GM18519 (cell line): ENCODE measurements around the gene PSD4.

Source experiments
- ATAC-seq: cut with Tn5 transposase; IDR thresholded peaks from one replicate; pipeline ENCODE4 v1.9.1; 2021; ENCODE audit warnings: mild to moderate bottlenecking, moderate library complexity; ENCODE audit not compliant: unreplicated experiment, low FRiP score

Gene PSD4

DNA sequence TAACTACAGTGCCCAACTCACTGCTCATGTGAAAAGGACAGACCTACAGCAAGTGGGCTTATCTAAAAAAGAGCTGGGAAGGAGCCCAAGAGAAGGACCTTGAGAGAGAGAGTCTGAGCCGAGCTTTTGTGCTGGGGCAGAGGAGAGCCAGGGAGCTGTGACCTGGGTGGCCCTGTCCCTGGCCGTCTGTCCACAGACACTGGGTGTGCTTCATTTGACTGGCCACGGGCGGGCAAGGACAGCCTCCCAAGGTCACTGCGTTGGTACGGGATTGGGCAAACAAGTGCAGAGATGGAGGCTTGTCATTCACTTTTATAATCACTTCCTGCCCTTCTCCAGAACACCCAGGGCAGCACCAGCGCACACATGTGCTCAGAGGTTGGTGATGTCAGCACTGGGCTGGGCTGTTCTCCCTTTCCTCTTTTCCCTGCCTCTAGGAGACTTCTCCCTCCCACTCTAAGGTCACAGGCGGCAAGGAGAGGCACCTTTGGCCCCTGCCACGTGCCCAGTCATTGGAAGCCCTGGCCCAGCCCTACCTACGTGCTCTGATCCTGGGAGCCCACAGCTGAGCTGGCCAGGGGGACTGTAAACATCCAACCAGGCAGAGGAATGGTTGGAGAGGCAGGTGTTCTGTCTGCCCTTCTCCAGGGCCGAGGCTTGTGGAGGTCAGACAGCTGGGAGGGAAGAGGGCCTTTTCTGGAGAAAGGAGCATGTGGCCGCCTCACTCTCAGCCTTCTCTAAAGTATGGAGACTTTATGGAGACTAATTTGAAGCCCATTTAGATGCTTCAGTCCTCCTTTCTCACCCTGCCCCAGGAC lies 6.4 kb upstream of the PSD4 start:
- ATAC-seq: no peak

DNA sequence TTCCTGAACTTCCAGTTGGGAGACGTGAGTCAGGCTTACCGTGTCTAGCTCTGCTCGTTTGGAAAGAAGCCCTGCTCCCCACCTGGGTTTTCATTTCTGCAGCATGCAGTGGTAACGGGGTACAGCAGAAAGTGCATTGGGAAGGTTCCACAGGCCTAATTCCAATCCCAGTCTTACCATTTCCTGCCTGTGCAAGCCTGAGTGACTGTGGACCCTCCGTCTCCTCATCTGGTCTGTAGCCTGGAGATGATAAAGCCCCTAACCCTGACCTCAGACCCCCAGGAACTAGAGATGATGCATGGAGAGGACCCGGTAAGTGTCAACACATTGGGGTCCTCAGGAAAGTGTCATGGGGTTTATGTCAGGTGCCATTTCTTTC lies 5.8 kb upstream of the PSD4 start:
- ATAC-seq: no peak

DNA sequence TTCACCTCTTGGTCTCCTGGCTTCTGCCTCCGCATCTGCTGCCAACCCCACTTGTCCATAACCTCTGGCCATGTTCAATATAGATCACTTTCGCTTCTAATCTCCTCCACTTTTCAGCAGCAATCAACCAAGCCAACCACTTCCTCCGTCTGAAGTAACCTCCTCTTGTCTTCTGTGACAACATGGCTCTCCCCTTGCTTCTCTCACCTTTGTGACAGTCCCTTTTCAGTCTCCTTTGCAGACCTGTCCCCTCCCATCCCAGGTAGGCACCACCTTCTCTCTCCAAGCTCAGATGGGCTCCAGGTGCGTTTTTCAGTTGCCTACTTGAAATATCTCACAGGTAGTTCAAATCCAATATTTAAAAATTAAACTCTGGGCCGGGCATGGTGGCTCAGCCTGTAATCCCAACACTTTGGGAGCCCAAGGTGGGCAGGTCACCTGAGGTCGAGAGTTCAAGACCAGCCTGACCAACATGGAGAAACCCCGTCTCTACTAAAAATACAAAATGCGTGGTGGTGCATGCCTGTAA lies 4.7 kb upstream of the PSD4 start:
- no peak for ATAC-seq

DNA sequence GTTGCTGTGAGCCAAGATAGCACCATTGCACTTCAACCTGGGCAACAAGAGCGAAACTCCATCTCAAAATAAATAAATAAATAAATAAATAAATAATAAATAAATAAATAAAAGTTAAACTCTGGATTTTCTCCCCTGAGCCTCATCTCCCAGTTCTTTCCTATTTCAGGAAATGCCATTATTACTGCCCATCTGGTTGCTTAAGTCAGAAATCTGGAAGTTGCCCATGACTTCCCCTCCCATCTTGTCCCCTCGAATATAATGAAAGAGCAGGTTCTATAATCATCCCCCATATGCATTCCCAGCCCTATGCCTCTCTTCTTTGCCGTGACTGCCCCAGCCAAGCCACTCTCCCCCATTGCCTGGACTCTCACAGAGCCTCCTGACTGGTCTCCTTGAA lies 4.2 kb upstream of the PSD4 start:
- ATAC-seq: no peak

DNA sequence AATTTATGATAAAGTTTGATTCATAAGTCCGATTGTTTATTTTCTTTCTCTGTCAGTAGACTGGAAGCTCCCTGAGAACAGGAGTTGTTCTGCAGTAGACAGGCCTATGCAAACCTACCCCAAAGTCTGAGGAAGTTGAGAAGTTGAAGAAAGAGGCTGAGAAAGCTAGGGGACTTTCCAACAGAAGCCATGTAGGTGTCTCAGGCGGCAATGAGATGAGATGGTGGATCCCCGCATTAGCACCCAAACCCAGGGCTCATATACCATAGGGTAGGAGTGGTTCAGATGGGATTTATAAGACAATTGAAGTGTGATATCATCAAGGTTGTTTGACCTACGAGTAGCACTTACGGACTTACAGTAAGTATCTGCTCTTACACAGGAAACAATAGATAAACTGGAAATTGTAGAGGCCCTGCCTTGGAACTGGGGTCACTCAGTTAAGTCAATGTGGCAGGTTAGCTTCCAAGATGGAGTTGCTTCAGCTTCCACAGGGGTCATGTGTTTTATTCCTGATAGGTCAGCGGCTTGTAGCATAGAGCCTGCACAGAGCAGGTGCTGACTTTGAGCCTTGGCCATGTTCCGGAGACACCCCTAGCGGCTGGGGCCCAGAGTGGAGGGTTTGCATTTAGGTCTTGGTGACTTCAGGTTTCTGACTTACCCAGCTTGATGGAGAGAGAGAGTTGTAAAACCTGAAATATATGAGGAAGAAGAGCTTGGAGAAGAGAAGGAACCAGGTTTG lies 2.3 kb upstream of the PSD4 start:
- ATAC-seq: no peak

DNA sequence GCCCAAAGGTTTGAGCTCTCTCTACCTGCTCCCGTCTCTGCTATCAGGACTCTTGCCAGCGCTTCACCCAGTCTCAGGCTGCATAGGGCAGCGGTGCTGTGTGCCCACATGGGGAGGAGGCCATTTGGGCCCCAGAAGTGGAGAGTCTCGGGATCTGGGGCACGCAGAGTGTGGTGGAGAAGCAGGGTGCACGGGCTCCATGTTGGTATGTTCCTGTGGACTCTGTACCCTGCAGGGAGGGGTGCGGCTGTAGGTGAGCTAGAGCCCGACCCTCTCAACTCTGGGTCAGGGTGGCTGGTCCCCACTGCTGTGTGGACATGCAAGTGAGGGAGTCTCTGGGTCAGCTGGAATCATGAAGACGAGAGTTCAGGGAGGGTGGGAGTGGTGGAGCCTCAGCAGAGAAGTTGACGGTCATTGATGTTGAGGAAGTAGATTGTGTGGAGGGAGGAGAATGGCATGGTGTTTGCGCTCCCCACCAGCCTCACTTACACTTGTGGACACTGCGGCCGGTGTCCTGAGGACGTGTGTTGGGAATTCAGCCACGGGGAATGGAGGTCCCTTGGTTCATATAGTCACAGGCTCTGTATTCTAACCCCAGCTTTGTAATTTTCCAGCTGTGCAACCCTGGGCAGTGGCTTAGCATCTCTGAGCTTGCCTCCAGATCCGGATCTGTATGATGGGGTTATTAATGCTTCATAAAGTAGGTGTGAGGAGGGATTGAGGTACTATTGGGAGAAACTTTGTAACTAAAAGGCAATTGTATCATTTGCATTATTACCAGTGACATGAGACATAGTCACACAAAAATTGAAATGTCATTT lies 840 bp upstream of the PSD4 start:
- no peak for ATAC-seq

DNA sequence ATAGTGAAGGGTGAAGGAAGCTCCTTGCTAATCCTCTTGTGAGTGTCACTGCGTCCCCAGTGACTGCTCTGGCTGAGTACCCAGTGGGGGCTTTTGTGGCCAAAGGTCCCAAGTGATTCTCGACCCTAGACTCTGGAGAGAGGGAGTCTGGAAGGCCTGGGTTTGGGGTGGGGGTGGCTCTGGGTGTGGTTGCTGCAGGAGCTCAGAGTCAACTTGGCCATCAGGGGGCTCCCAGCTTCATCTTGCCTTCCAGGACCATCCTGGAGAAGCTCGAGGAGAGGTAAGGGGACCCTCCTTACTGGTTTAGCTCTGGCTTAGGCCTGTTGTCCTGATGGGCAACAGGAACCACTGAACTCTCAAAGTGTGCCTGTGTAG lies 592 bp downstream of the PSD4 start:
- no peak for ATAC-seq

DNA sequence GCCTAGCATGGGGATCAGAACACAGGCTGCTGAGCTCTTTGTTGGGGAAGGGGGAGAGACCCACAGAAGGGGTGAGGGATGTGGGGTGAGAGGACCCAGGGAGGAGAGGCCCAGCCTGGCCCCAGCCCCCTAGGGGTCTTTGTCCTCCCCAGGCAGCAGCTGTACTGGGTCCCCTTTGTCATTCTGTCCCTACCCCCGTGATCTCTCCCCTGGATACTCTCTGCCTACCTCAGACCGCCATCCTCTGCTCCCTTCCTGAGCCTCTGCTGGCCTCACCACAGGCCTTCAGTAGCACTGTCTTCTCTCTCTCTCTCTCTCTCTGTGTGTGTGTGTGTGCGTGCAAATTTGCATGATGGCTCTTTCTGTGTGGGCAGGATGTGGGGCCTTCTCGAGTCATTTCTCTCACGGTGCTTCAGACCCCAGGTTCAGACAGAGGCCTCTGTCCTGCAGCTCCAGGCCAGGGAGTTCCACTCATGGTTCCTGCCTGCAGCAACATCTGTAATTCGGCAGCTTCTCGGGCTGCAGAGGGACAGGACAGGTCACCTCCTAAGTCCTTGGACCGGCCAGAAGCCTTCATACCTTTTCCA lies 1.4 kb downstream of the PSD4 start:
- peak; percentile 45 for ATAC-seq

DNA sequence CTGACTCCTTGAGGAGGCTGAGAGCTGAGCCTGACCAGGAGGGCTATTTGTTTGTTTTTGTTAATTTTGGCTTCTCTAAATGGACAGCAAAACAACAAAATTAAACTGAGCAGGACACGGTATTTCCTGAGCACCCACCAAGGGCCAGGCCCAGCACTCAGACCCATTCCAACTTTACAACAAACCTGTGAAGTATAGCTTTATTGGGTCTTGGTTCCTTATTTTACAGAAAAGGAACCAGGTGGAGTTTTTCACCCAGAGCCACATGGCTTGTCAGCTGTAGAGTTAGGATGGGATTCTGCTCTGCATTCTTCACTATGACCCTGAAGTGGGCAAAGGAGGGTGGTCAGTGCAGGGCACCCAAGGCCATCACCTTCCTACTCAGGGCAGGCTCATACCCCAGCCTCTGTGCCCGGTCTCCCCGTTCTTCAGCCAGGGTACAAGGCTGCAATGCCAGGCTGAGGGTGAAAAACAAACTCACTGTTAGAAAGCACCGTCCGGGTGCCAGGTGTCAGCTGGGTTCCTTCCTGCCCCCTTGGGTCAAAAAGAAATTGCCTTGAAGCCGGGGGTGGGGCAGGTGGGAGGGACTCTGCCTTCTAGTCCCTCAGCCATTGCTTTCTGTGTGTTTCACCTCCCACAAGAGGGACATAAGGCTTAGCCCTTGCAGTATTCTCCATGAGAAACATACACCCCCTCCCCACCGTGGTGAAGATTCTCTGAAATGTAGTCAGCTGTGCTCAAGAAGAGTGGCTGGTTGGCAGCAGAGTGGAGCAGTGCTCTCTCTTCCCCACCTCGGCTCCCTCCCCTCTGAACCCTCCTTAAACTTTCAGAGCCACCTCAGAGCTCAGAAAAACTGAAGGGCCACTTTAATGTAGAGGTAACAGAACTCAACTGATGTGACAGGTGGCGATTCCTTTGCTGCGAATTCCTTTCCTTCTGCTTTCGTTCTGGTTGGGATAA lies 2.2 kb downstream of the PSD4 start:
- no peak for ATAC-seq

DNA sequence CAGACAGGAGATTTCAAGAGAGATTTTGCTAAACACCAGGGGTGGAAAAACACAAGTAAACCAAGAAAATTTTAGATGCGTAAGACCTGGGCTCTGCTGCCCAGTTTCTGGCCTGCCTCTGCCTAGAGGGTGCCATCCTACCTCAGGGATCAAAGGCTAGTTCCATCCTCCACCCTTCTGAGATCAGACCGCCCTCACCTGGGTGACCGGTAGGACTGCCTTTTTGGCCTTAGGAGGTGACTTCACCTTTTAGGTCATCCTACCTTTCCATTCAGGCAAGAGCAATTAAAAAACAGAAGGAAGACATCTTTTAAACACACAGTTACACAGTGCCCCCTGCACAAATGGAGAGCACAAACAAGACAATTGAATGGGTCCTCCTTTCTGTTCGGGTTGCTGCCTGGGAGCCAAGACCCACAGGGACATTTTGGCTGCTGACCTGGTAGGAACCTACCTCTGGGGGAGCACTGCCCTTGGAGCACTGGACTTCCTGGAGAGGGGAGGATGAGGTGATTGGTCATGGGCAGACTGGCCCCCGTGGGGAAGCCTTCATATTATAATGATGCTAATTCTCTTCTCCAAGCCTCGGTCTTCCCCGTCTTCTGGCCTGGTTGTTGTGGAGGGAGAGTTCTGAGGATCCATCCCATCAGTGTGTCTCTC lies 3.1 kb downstream of the PSD4 start:
- no peak for ATAC-seq

DNA sequence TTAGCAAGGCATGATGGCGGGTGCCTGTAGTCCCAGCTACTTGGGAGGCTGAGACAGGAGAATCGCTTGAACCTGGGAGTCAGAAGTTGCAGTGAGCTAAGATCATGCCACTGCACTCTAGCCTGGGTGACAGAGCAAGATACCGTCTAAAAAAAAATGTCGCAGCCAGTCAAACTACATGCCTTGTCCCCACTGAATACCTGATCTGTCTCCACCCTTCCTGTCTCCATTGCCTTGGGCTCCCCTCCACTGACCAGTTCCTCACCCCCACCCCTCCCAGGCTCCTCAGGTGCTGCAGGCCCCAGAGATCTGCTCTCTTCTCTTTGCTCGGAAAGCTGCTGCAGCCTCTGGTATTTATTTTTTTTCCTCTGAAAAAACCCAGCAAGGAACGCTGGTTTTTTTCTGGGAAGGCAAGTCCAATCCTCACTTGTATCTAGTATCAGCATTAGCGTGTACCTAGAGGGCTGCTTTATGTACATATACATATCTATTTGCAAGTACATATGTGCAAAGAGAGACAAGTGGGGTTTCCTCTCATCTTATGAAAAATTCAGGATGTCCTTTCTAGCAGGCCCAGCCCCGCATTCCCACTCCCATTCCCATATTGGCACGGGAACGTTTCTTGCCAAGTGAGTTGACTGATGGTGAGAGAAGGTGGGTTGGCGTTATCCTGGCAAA lies 4.4 kb downstream of the PSD4 start:
- no peak for ATAC-seq

DNA sequence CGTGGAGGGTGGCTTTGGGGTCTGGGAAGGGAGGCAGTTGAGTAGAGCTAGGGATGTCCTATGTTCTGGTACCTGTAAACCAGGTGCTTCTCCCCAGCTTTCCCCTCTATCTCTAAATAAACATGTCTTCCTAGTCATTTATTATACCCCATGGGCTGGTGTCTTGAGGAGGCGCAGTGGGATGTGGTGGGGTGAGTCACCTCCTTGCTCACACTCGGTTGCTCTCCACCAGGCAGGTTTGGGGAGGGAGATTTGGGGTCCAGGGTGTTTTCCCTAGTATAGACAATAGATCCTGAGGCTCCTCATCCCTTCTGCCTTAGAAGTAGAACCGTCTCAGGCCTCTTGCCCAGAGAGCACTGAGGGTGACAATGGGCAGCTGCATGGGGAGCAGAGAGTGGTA lies 5.1 kb downstream of the PSD4 start:
- no peak for ATAC-seq

DNA sequence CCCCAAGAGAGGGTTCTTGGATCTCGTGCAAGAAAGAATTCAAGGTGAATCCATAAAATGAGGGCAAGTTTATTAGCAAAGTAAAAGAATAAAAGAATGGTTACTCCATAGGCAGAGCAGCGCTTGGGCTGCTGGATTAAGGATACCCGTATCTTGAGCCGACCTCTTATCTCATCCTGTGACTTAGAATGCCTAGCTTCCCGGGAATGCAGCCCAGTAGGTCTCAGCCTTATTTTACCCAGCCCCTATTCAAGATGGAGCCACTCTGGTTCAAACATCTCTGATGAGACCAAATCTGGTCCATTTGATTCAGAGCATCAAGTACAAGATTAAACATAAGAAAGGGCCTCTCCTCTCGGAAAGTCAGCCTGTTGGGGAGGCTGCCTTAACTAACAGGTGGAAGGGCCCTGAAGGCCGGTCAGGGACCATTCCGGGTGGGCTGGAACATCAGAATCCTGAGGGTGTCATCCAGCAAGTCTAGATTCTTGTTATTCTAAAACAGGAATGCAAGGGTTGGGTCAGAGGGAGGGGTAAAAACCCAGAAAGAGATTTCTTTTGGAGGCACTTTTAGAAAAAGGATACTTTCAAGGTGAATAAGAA lies 5.8 kb downstream of the PSD4 start:
- no peak for ATAC-seq

DNA sequence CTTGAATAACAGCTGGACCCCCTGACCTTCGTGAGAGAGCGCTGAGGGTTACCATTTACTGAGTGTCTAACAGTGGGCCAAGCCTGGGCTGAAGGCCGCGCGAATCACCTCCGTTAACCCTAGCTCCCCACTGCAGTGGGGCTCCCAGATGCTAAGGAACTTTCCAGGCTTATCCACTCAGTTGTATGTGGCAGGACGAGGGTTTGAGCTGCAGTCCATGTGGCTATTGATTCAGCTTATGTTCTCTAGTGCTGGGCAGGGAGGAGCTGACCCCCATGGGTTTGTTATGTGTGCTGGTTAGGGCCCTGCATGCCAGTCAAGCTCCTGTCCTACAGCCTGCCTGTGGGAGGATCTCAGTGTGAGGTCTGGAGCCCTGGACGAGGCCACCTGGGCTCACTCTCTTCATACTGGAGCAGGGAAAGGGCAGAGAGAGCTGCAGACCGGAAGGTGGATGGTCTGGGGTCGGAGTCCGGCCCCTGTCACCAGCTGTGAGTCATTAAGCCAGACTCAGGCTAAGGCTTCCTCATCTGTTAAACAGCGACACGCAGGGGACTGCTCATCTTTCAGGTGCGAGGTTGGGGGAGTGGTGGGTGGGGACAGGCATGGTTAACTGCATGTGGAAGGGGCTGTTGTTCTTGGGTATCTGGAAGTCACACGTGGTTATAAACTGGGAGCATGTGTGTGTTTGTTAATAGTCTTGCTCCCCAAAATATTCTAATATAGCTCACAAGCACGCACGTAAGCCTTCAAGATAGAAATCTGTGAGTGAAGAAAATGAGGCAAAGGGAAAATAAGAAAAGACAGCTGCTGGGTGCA lies 6.6 kb downstream of the PSD4 start:
- no peak for ATAC-seq

DNA sequence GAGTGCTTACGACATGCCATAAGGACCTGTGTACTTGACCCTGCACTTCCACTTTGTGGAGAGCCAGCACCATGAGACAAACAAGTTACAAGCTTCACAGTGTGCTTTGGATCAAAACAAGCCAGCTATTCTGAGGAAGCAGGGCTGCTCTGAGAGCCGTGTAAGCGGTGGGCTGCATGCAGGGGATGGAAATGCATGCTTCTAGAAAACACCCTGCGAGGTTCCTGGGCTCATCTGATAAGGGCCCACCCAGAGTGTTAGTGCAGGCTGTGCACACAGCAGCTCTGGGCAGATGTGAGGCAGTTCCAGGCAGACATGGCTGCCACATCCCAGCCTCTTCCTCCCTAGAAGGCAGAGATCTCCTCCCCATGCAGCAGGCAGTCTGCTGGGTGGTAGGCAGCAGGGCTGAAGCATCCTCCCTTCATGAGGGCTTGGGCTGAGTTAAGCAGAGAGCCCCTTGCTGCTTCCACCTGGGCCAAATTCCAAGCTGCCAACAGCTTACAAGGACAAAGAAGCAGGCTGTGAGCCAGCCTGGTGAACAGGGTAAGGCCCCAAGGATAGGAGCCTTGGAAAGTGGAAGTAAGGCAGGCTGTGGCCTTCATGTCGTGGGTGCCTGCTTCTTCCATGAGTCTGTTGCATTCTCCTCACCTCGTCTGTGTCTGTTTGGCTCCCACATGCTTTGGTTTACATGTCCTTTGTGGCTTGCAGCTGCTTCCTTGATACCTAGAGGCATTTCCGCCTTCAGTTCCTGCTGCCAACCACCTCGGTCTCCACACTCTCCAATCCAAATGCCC lies 7.7 kb downstream of the PSD4 start:
- no peak for ATAC-seq

DNA sequence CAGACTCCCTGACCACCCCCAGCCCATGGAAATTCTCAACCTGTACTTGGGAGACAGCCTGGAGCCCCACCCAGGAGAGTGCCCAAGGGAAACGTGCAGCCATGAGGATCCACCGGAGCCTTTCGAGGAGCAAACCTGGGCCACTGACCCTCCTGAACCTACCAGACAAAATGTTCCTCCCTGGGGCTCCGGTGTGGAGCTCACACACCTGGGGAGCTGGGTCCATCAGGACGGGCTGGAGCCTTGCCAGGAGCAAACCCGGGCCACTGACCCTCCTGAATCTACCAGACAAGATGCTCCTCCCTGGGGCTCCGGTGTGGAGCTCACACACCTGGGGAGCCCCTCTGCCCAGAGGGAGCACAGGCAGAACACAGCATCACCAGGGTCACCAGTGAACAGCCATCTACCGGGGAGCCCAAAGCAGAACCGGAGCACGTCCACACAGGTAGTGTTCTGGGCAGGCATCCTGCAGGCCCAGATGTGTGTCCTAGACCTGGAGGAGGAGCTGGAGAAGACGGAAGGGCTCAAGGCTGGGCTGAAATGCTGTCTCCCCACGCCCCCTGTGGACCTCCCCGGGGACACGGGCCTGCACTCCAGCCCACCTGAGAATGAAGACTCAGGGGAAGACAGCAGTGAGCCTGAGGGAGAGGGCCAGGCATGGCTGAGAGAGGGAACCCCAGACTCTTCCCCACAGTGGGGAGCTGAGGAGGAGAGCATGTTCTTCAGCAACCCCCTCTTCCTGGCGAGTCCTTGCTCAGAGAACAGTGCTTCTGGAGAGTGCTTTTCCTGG lies 8.9 kb downstream of the PSD4 start:
- ATAC-seq: no peak
